ENCODE results near the gene PSMB2.

Gene PSMB2

DNA sequence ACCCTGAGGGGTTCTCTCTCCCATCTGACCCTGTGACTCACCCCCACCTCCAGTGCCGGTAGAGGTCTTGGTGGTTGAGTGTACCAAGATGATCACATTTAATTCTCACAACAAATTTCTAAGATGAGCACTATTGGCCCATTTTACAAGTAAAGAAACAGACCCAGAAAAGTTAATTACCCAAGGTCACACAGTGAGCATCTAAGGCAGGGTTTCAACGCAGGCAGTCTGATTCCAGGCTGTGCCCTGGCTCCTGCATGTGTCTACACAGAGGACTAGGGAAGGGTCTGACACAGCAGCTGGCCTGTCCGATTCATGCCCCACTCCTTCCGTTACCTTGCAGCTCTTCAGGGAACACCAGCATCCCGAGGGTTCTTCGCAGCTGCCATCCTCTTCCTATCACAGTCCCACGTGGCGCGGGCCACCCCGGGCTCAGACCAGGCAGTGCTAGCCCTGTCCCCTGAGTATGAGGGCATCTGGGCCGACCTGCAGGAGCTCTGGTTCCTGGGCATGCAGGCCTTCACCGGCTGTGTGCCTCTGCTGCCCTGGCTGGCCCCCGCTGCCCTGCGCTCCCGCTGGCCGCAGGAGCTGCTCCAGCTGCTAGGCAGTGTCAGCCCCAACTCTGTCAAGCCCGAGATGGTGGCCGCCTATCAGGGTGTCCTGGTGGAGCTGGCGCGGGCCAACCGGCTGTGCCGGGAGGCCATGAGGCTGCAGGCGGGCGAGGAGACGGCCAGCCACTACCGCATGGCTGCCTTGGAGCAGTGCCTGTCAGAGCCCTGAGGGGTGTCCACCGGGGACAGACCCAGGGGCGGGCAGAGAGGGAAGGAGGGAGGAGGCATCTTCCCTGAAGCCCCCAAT, 76.2 kb downstream of the PSMB2 start:
- peaks cover 5% of the 10 kb centered on the region for H3K4me1 ChIP-seq (ENCODE audit: low read length)
- no peaks in the 10 kb centered on the region for H3K27me3 ChIP-seq (ENCODE audit: low read depth, low read length)
- H2AFZ ChIP-seq (ENCODE audit: low read depth, low read length): no peak overlapping the region
- no peaks in the 10 kb centered on the region for H3K36me3 ChIP-seq (replicated peaks; ENCODE audit: low read depth, low read length)
- no peak overlapping the region for H3K27ac ChIP-seq (ENCODE audit: low read length)
- TF ChIP-seq CTCF (IDR thresholded peaks at IDR 0.05; ENCODE audit: low read depth, low read length) (no peak), EZH2phosphoT487 (IDR thresholded peaks at IDR 0.05; ENCODE audit: low read depth) (no peak)
- no peaks in the 10 kb centered on the region for H3K79me2 ChIP-seq (ENCODE audit: low read length)
- H3K4me2 ChIP-seq (ENCODE audit: low read length): no peak overlapping the region
- H4K20me1 ChIP-seq (ENCODE audit: insufficient read depth, low read length): no peaks in the 10 kb centered on the region
- no peak overlapping the region for H3K4me3 ChIP-seq (ENCODE audit: low read length)
- no peak overlapping the region for H3K9ac ChIP-seq (ENCODE audit: low read length)
- H3K9me3 ChIP-seq (ENCODE audit: insufficient read depth, low read length): no peaks in the 10 kb centered on the region

GRCh38 chr1:35564037-35564883, 77.1 kb downstream of the PSMB2 start:
- H3K4me1 ChIP-seq (ENCODE audit: low read length): peaks cover 5% of the 10 kb centered on the region
- H2AFZ ChIP-seq (ENCODE audit: low read depth, low read length): no peak overlapping the region
- TF ChIP-seq CTCF (IDR thresholded peaks at IDR 0.05; ENCODE audit: low read depth, low read length) (peak; percentile 65), EZH2phosphoT487 (IDR thresholded peaks at IDR 0.05; ENCODE audit: low read depth) (no peak)
- H3K4me2 ChIP-seq (ENCODE audit: low read length): no peak overlapping the region
- no peaks in the 10 kb centered on the region for H3K79me2 ChIP-seq (ENCODE audit: low read length)
- no peaks in the 10 kb centered on the region for H3K9me3 ChIP-seq (ENCODE audit: insufficient read depth, low read length)
- no peak overlapping the region for H3K9ac ChIP-seq (ENCODE audit: low read length)
- no peaks in the 10 kb centered on the region for H3K27me3 ChIP-seq (ENCODE audit: low read depth, low read length)
- no peak overlapping the region for H3K27ac ChIP-seq (ENCODE audit: low read length)
- no peak overlapping the region for H3K4me3 ChIP-seq (ENCODE audit: low read length)
- H3K36me3 ChIP-seq (replicated peaks; ENCODE audit: low read depth, low read length): no peaks in the 10 kb centered on the region
- no peaks in the 10 kb centered on the region for H4K20me1 ChIP-seq (ENCODE audit: insufficient read depth, low read length)

DNA sequence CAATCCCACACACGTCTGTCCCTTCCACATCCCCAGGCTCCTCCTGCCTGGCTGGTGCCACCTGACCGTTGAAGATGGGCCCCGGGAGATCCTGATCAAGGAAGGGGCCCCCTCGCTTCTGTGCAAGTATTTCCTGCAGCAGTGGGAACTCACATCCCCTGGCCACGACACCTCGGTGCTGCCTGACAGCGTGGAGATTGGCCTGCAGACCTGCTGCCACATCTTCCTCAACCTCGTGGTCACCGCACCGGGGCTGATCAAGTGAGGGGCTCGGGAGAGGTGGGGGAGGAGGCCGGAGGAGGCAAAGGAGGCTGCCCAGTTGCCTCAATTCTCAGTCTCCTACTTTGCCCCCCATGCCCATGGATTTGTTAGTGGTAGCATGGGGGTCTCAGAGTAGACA, 78.2 kb downstream of the PSMB2 start:
- Histone ChIP-seq H3K36me3 (replicated peaks; ENCODE audit: low read depth, low read length) (no peaks in the 10 kb centered on the region), H3K4me2 (ENCODE audit: low read length) (no peak overlapping the region), H2AFZ (ENCODE audit: low read depth, low read length) (no peak overlapping the region), H3K79me2 (ENCODE audit: low read length) (peaks cover 6% of the 10 kb centered on the region), H4K20me1 (ENCODE audit: insufficient read depth, low read length) (no peaks in the 10 kb centered on the region), H3K27ac (ENCODE audit: low read length) (no peak overlapping the region), H3K9ac (ENCODE audit: low read length) (no peak overlapping the region), H3K9me3 (ENCODE audit: insufficient read depth, low read length) (no peaks in the 10 kb centered on the region), H3K4me3 (ENCODE audit: low read length) (no peak overlapping the region), H3K27me3 (ENCODE audit: low read depth, low read length) (no peaks in the 10 kb centered on the region), H3K4me1 (ENCODE audit: low read length) (peaks cover 4% of the 10 kb centered on the region; the same call in 1 of the 2 replicates)
- TF ChIP-seq CTCF (IDR thresholded peaks at IDR 0.05; ENCODE audit: low read depth, low read length) (no peak), EZH2phosphoT487 (IDR thresholded peaks at IDR 0.05; ENCODE audit: low read depth) (no peak)
